ENCODE measurements around the gene TNMD. TPM values are rescaled to one million over a fixed set of nuclear protein-coding genes. Genes with fewer than 3 reads are reported as not detected.

TNMD gene
- total and polyA plus RNA-seq, 10 of the 15 experiments (the other 5 are each of a cell fraction or from before 2014, with no cell fraction given): not detected

DNA sequence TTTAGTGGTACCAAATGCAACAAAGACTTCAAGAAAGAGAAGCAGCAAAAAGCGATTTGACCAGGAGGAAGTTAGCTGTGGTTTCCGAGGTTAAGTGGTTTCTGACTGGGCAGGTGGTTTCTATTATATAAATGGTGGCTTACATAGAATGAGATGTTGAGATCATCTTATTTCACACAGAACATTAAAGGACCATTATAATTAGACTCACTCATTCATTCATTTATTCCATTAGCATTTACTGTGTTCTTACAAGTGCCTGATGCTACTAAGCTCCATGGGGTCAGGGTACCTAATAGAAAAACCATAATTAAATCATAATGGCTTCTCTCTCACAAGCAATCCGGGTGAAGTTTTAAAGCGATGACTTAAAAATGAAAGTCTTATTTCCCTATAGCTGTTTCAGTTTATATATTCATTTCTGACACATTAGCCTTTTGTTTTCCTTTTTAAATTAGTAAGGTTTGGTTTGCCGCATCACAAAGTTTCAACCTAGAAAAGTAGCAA is 41.3 kb downstream of the TNMD start (continued):
- TF ChIP-seq, protein P1, sequence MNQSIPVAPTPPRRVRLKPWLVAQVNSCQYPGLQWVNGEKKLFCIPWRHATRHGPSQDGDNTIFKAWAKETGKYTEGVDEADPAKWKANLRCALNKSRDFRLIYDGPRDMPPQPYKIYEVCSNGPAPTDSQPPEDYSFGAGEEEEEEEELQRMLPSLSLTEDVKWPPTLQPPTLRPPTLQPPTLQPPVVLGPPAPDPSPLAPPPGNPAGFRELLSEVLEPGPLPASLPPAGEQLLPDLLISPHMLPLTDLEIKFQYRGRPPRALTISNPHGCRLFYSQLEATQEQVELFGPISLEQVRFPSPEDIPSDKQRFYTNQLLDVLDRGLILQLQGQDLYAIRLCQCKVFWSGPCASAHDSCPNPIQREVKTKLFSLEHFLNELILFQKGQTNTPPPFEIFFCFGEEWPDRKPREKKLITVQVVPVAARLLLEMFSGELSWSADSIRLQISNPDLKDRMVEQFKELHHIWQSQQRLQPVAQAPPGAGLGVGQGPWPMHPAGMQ (IDR thresholded peaks at IDR 0.05; ENCODE audit: borderline replicate concordance): no peak; the same call in 1 of the 2 replicates
- TF ChIP-seq EP300 (IDR thresholded peaks at IDR 0.05; ENCODE audit: borderline replicate concordance in 1 of 2, control insufficient read depth in 1 of 2, low read depth in 2 of 2, low read length in 2 of 2) (peak in 1 of 2 experiments; percentile 31; a peak in 1 of 4 replicates), STAT3 (IDR thresholded peaks at IDR 0.05; ENCODE audit: low read depth, low read length) (no peak), CBX5 (IDR thresholded peaks at IDR 0.05; ENCODE audit: low read depth) (0 out of 2 replicates have a peak, but pooled peaks have one; percentile 20), POLR2A (IDR thresholded peaks at IDR 0.05; ENCODE audit: low read depth, low read length) (no peak), ZNF217 (IDR thresholded peaks at IDR 0.05) (0 out of 2 replicates have a peak, but pooled peaks have one; percentile 51), SMAD5 (IDR thresholded peaks at IDR 0.05; ENCODE audit: low read depth) (no peak), YBX1 (IDR thresholded peaks at IDR 0.05) (no peak), RAD51 (IDR thresholded peaks at IDR 0.05) (no peak), TBL1XR1 (IDR thresholded peaks at IDR 0.05; ENCODE audit: low read depth, low read length) (peak; percentile 81; the same call in 1 of the 2 replicates), SREBF2 (IDR thresholded peaks at IDR 0.05; ENCODE audit: low read length) (no peak), LARP7 (IDR thresholded peaks at IDR 0.05) (no peak), NR2C1 (IDR thresholded peaks at IDR 0.05) (no peak), ZZZ3 (IDR thresholded peaks at IDR 0.05; ENCODE audit: control insufficient read depth, insufficient read length, low read depth) (no peak), CBFB (IDR thresholded peaks at IDR 0.05; ENCODE audit: low read depth) (peak; percentile 98), SPI1 (IDR thresholded peaks at IDR 0.05; ENCODE audit: borderline replicate concordance, insufficient read depth, low read depth, low read length) (no peak), ZBED1 (IDR thresholded peaks at IDR 0.05; ENCODE audit: borderline replicate concordance) (peak; percentile 82)
- TF ChIP-seq, protein P2, sequence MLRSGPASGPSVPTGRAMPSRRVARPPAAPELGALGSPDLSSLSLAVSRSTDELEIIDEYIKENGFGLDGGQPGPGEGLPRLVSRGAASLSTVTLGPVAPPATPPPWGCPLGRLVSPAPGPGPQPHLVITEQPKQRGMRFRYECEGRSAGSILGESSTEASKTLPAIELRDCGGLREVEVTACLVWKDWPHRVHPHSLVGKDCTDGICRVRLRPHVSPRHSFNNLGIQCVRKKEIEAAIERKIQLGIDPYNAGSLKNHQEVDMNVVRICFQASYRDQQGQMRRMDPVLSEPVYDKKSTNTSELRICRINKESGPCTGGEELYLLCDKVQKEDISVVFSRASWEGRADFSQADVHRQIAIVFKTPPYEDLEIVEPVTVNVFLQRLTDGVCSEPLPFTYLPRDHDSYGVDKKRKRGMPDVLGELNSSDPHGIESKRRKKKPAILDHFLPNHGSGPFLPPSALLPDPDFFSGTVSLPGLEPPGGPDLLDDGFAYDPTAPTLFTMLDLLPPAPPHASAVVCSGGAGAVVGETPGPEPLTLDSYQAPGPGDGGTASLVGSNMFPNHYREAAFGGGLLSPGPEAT (IDR thresholded peaks at IDR 0.05; ENCODE audit: low read depth): no peak
- TF ChIP-seq, protein P3, sequence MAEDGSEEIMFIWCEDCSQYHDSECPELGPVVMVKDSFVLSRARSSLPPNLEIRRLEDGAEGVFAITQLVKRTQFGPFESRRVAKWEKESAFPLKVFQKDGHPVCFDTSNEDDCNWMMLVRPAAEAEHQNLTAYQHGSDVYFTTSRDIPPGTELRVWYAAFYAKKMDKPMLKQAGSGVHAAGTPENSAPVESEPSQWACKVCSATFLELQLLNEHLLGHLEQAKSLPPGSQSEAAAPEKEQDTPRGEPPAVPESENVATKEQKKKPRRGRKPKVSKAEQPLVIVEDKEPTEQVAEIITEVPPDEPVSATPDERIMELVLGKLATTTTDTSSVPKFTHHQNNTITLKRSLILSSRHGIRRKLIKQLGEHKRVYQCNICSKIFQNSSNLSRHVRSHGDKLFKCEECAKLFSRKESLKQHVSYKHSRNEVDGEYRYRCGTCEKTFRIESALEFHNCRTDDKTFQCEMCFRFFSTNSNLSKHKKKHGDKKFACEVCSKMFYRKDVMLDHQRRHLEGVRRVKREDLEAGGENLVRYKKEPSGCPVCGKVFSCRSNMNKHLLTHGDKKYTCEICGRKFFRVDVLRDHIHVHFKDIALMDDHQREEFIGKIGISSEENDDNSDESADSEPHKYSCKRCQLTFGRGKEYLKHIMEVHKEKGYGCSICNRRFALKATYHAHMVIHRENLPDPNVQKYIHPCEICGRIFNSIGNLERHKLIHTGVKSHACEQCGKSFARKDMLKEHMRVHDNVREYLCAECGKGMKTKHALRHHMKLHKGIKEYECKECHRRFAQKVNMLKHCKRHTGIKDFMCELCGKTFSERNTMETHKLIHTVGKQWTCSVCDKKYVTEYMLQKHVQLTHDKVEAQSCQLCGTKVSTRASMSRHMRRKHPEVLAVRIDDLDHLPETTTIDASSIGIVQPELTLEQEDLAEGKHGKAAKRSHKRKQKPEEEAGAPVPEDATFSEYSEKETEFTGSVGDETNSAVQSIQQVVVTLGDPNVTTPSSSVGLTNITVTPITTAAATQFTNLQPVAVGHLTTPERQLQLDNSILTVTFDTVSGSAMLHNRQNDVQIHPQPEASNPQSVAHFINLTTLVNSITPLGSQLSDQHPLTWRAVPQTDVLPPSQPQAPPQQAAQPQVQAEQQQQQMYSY (CRISPR knock-in tag; IDR thresholded peaks at IDR 0.05): no peak
- TF ChIP-seq, protein P4, sequence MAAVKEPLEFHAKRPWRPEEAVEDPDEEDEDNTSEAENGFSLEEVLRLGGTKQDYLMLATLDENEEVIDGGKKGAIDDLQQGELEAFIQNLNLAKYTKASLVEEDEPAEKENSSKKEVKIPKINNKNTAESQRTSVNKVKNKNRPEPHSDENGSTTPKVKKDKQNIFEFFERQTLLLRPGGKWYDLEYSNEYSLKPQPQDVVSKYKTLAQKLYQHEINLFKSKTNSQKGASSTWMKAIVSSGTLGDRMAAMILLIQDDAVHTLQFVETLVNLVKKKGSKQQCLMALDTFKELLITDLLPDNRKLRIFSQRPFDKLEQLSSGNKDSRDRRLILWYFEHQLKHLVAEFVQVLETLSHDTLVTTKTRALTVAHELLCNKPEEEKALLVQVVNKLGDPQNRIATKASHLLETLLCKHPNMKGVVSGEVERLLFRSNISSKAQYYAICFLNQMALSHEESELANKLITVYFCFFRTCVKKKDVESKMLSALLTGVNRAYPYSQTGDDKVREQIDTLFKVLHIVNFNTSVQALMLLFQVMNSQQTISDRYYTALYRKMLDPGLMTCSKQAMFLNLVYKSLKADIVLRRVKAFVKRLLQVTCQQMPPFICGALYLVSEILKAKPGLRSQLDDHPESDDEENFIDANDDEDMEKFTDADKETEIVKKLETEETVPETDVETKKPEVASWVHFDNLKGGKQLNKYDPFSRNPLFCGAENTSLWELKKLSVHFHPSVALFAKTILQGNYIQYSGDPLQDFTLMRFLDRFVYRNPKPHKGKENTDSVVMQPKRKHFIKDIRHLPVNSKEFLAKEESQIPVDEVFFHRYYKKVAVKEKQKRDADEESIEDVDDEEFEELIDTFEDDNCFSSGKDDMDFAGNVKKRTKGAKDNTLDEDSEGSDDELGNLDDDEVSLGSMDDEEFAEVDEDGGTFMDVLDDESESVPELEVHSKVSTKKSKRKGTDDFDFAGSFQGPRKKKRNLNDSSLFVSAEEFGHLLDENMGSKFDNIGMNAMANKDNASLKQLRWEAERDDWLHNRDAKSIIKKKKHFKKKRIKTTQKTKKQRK (IDR thresholded peaks at IDR 0.05; ENCODE audit: low read depth, low read length): no peak
- TF ChIP-seq, protein P5, sequence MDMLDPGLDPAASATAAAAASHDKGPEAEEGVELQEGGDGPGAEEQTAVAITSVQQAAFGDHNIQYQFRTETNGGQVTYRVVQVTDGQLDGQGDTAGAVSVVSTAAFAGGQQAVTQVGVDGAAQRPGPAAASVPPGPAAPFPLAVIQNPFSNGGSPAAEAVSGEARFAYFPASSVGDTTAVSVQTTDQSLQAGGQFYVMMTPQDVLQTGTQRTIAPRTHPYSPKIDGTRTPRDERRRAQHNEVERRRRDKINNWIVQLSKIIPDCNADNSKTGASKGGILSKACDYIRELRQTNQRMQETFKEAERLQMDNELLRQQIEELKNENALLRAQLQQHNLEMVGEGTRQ (IDR thresholded peaks at IDR 0.05; ENCODE audit: borderline replicate concordance, low read depth, low read length): no peak

Measured in GM12878 (cell line).